Activated CD4-positive, alpha-beta memory T cell treated with anti-CD3 and anti-CD28 coated beads for 36 hours (primary cell): ENCODE data around the gene NDC80. TPM values are rescaled to one million over a fixed set of nuclear protein-coding genes. Genes with fewer than 3 reads are reported as not detected.
"Not testable (repeated sequence)": the region's sequence is repeated elsewhere in the genome, so short reads cannot be mapped to it uniquely, and the experiment has no call there.

Source experiments
- CTCF ChIA-PET: fragments of 350-600 bp; sonication (Branson Sonifier 250); formaldehyde crosslinking; loops from one replicate; lab custom pipeline; 2021; ENCODE audit warnings: antibody characterized with exemption, inconsistent platforms; lab: Charles Lee
- POLR2A ChIA-PET: fragments of 350-600 bp; sonication (Branson Sonifier 250); formaldehyde crosslinking; loops from one replicate; lab custom pipeline; 2021; ENCODE audit warnings: antibody characterized with exemption; lab: Charles Lee
- DNase-seq: peaks from one replicate; pipeline ENCODE4 v3.0.0-alpha.2; 2020
- H3K27ac Mint-ChIP-seq: one replicate; pipeline ENCODE4 v1.8.0; 2021; ENCODE audit warnings: mixed read lengths
- H3K27me3 Mint-ChIP-seq: one replicate; pipeline ENCODE4 v1.8.0; 2021; ENCODE audit warnings: mixed read lengths
- H3K36me3 Mint-ChIP-seq: one replicate; pipeline ENCODE4 v1.8.0; 2021; ENCODE audit warnings: mixed read lengths
- H3K4me1 Mint-ChIP-seq: one replicate; pipeline ENCODE4 v1.8.0; 2021; ENCODE audit warnings: low read depth, mixed read lengths
- H3K4me3 Mint-ChIP-seq: one replicate; pipeline ENCODE4 v1.8.0; 2021; ENCODE audit warnings: mild to moderate bottlenecking, mixed read lengths
- H3K9me3 Mint-ChIP-seq: one replicate; pipeline ENCODE4 v1.8.0; 2021; ENCODE audit warnings: mixed read lengths
- intact Hi-C: fragments of 100-400 bp; cut with micrococcal nuclease; formaldehyde crosslinking; loops from one replicate; pipeline ENCODE4 v1.15.1; 2023
- total RNA-seq, 2 experiments: library from RNA; stranded (reverse); gene quantifications; one replicate each; pipeline ENCODE4 v1.2.3, GENCODE V29; 2021

NDC80 gene
- total RNA-seq, 2 experiments from 2014 or later: 79.3 to 83.1 TPM

DNA sequence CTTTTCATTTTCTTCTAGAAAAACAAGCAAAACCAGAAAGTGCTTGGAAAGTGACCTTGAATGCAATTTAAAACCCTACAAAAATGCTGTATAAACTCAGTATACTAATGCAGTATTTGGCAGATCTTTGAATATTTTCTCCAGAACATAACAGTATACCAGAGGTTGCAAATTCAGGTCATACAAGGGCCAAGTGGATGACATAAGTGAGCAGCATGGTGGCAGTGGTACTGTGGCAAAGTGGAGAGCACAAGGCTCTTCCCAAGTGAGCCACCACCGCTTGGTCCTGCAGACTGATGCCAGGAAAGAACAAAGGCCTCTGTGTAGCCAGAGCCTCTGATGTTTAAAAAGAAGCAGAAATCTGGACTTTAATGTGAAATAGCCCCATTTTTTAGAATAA, 33.1 kb upstream of the NDC80 start:
- Mint-ChIP-seq H3K4me1 (peaks cover 2% of the 10 kb centered on the region), H3K4me3 (no peak overlapping the region), H3K27me3 (no peaks in the 10 kb centered on the region), H3K27ac (no peak overlapping the region), H3K36me3 (peaks cover 10% of the 10 kb centered on the region), H3K9me3 (no peaks in the 10 kb centered on the region)
- no peak for DNase-seq
- CTCF ChIA-PET: no interaction called here
- intact Hi-C loops: no loop called here
- POLR2A ChIA-PET: no interaction called here

GRCh38 chr18:2538844-2539243, 32.5 kb upstream of the NDC80 start:
- Mint-ChIP-seq H3K9me3 (no peaks in the 10 kb centered on the region), H3K27me3 (no peaks in the 10 kb centered on the region), H3K36me3 (peaks cover 10% of the 10 kb centered on the region), H3K27ac (no peak overlapping the region), H3K4me1 (peaks cover 2% of the 10 kb centered on the region), H3K4me3 (no peak overlapping the region)
- POLR2A ChIA-PET: no interaction called here
- DNase-seq: no peak
- CTCF ChIA-PET: no interaction called here
- intact Hi-C loops: no loop called here

DNA sequence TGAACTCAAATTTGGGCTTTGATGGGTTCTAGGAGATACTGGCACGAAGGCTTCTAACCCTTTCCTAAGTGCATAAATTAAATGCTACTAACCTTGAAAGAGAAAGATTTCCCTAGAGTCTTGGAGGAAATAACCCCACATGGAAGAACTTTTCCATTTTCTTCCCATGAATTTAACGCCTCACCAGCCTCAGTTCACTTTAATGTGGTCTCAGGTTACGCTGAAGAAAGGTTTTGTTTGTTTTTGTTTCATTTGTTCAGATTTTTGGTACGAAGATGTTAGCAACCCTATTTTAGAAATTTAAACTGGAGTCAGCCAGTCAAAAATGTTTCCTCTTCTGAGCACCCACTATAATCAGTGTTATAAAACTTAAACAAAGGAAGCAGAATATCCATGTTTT, 30.8 kb upstream of the NDC80 start:
- peaks cover 4% of the 10 kb centered on the region for H3K36me3 Mint-ChIP-seq
- CTCF ChIA-PET: interaction anchor here (1.0 to 2.2 kb wide), 4 partner anchors 14 to 436 kb away, joined by 3 to 31 read pairs (median 10); no protein-coding TSS in a partner anchor
- H3K4me3 Mint-ChIP-seq: no peak overlapping the region
- no peaks in the 10 kb centered on the region for H3K27me3 Mint-ChIP-seq
- peaks cover 2% of the 10 kb centered on the region for H3K4me1 Mint-ChIP-seq
- intact Hi-C loops: loop anchor here (5.0 kb wide), 1 partner anchor 953 kb away; no protein-coding TSS in a partner anchor
- POLR2A ChIA-PET: no interaction called here
- H3K27ac Mint-ChIP-seq: no peak overlapping the region
- no peak for DNase-seq
- H3K9me3 Mint-ChIP-seq: no peaks in the 10 kb centered on the region

- H3K9me3 Mint-ChIP-seq, H3K36me3 Mint-ChIP-seq, H3K4me1 Mint-ChIP-seq, H3K4me3 Mint-ChIP-seq, H3K27ac Mint-ChIP-seq, H3K27me3 Mint-ChIP-seq, DNase-seq: not testable (repeated sequence)
- intact Hi-C loops: loop anchor here (1.0 to 5.0 kb wide), 3 partner anchors 205 to 955 kb away; no protein-coding TSS in a partner anchor
- POLR2A ChIA-PET: interaction anchor here (0.6 kb wide), 1 partner anchor 36 kb away, joined by 3 read pairs; no protein-coding TSS in a partner anchor
- CTCF ChIA-PET: interaction anchor here (0.6 to 2.2 kb wide), 25 partner anchors 8 to 442 kb away, joined by 3 to 31 read pairs (median 4); no protein-coding TSS in a partner anchor
Measured at GRCh38 chr18:2541925-2542563, 29.3 kb upstream of the NDC80 start.

DNA sequence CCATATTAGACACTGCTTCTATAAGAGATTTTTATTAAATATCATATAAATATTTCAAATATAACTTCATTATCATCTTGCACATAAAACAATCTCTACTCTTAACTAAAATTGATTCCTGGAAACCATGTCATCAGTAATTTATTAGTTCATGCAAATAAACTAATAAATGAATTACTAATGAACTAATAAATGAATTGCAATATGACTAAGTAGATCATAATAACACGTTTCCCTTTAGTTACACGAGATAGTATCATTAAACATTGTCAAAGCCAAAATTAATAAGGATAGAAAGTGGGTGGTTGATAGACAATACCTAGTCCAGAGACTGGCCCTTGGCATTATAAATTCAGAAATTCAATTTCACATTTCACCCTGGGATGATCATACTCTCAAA, 26.2 kb upstream of the NDC80 start:
- intact Hi-C loops: no loop called here
- CTCF ChIA-PET: interaction anchor here (1.8 to 2.6 kb wide), 2 partner anchors 208 to 439 kb away, joined by 4 to 13 read pairs; no protein-coding TSS in a partner anchor

DNA sequence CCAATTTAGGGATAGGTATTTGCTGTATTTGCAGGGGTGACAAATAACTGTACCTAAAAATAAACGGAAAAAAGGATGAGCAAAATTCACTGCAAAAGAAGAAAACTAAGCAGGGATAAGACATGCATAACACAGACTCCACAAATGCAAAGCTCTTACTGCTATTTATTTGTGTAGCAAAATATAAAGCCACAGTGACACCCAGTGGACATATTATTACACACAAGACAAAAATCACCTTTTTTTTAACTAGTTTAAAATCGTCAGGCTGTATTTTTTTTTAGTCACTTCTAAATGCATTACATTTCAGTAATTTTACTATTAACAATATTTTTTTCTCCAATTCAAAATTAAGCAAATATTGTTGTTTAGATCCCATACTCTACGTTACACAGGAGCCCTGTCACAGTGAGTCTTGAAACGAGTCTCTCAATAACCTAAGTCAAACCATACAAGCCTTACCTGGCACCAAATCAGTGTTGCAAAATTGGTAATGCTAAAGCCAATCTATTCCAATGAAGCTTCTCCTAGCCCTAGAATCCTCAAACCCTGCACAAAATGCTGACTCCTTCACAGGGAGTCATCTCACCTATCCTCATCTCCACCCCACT, 23.8 kb upstream of the NDC80 start:
- no peaks in the 10 kb centered on the region for H3K9me3 Mint-ChIP-seq
- H3K36me3 Mint-ChIP-seq: peaks cover 18% of the 10 kb centered on the region
- intact Hi-C loops: no loop called here
- no peaks in the 10 kb centered on the region for H3K27me3 Mint-ChIP-seq
- no peak overlapping the region for H3K27ac Mint-ChIP-seq
- no peak overlapping the region for H3K4me3 Mint-ChIP-seq
- H3K4me1 Mint-ChIP-seq: peaks cover 7% of the 10 kb centered on the region
- POLR2A ChIA-PET: no interaction called here
- DNase-seq: no peak
- CTCF ChIA-PET: interaction anchor here (0.5 to 2.6 kb wide), 19 partner anchors 9 to 1104 kb away, joined by 3 to 13 read pairs (median 4); partner anchors contain the start of genes METTL4 and NDC80

More for the DNA sequence above, 26.2 kb upstream of the NDC80 start:
- POLR2A ChIA-PET: no interaction called here
- Mint-ChIP-seq H3K27me3 (no peaks in the 10 kb centered on the region), H3K4me3 (no peak overlapping the region), H3K9me3 (no peaks in the 10 kb centered on the region), H3K4me1 (peaks cover 9% of the 10 kb centered on the region), H3K36me3 (peaks cover 10% of the 10 kb centered on the region), H3K27ac (no peak overlapping the region)
- DNase-seq: no peak

DNA sequence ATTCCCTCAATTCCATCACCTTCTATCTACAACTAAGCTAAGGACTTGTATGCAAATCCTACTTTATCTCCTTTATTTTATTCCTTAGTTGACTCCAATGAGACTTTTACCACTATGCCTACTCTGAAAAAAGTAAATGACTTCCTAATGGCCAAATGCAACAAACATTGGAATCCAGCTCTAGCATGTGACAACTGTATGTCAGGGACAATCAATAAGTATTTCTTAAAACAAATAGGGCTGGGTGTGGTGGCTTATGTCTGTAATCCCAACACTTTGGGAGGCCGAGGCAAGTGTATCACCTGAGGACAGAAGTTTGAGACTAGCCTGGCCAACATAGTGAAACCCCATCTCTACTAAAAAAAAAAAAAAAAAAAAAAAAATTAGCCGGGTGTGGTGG, 21.9 kb upstream of the NDC80 start:
- DNase-seq: no peak
- POLR2A ChIA-PET: interaction anchor here (1.4 kb wide), 1 partner anchor 12 kb away, joined by 3 read pairs; no protein-coding TSS in a partner anchor
- Mint-ChIP-seq H3K4me1 (peaks cover 7% of the 10 kb centered on the region), H3K27me3 (no peaks in the 10 kb centered on the region), H3K9me3 (no peaks in the 10 kb centered on the region), H3K4me3 (no peak overlapping the region), H3K36me3 (peaks cover 19% of the 10 kb centered on the region), H3K27ac (no peak overlapping the region)
- CTCF ChIA-PET: interaction anchor here (0.8 to 1.4 kb wide), 4 partner anchors 7 to 211 kb away, joined by 3 to 8 read pairs (median 4); no protein-coding TSS in a partner anchor
- intact Hi-C loops: no loop called here

DNA sequence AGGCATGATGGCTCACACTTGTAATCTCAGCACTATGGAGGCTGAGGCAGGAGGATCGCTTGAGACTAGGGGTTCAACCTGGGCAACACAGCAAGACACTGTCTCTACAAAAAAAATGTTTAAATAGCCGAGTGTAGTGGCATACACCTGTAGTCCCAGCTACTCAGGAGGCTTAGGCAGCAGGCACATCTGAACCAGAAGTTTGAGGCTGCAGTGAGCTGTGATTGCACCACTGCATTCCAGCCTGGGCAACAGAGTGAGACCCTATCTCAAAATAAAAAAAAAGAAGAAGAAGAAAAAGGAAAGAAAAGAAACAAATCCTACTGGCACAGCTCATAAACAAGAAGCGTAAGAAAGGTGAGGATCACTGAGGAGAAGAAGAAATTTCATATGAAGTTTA, 19.9 kb upstream of the NDC80 start:
- H3K27ac Mint-ChIP-seq: no peak overlapping the region
- POLR2A ChIA-PET: no interaction called here
- intact Hi-C loops: no loop called here

GRCh38 chr18:2554696-2555095, 16.7 kb upstream of the NDC80 start:
- no peaks in the 10 kb centered on the region for H3K4me1 Mint-ChIP-seq
- intact Hi-C loops: no loop called here
- H3K9me3 Mint-ChIP-seq: no peaks in the 10 kb centered on the region
- no peak overlapping the region for H3K4me3 Mint-ChIP-seq
- ChIA-PET POLR2A (no interaction called here), CTCF (interaction anchor here (1.4 kb wide), 1 partner anchor 12 kb away, joined by 7 read pairs; no protein-coding TSS in a partner anchor)
- H3K36me3 Mint-ChIP-seq: peaks cover 19% of the 10 kb centered on the region
- H3K27ac Mint-ChIP-seq: no peak overlapping the region
- no peak for DNase-seq
- H3K27me3 Mint-ChIP-seq: no peaks in the 10 kb centered on the region

More for the DNA sequence above, 19.9 kb upstream of the NDC80 start:
- Mint-ChIP-seq H3K36me3 (peaks cover 24% of the 10 kb centered on the region), H3K4me3 (no peak overlapping the region), H3K9me3 (no peaks in the 10 kb centered on the region), H3K4me1 (peaks cover 7% of the 10 kb centered on the region), H3K27me3 (no peaks in the 10 kb centered on the region)
- CTCF ChIA-PET: interaction anchor here (1.2 kb wide), 1 partner anchor 10 kb away, joined by 5 read pairs; no protein-coding TSS in a partner anchor
- DNase-seq: no peak

DNA sequence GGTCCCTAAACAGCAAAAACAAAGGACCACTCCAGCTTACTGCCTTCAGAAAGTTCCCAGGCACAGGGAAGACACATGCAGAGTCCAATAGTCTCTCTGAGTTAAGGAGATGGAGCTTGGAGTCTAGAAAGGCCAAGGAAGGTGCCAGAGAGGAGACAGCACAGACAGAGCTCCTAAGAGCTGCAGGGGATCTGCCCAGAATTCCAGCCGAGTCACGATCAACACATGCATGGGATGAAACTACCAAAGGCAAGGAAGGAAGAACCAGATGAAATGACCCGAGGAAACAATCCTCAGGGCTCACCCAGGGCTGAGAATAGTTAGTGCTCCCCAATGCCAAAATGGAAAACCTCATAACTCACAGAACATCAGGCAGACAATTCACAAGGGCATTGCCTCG, 15.5 kb upstream of the NDC80 start:
- Mint-ChIP-seq H3K27ac (no peak overlapping the region), H3K27me3 (no peaks in the 10 kb centered on the region), H3K9me3 (no peaks in the 10 kb centered on the region), H3K4me3 (no peak overlapping the region), H3K36me3 (peaks cover 12% of the 10 kb centered on the region), H3K4me1 (no peaks in the 10 kb centered on the region)
- CTCF ChIA-PET: interaction anchor here (0.9 to 2.4 kb wide), 2 partner anchors 8 to 59 kb away, joined by 3 to 12 read pairs; no protein-coding TSS in a partner anchor
- intact Hi-C loops: no loop called here
- DNase-seq: no peak
- POLR2A ChIA-PET: no interaction called here

DNA sequence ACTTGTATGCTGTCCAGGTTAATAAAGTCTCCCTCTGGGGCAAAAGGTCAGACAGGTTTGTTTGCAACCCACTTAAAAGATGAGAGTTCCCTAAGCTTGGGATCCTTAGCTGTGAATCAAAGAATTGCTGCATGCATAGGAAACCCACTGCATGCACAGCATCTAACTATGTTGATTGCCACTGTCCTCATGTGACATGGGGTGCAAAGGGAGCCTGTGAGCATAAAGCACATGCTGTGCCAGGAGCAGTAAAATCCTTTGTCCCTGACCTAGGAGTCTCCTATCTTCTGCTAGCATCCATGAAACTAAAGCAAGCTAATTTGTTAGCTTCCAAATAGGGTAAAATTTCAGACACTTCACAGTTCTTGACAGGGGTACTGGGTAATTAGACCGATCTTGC, 13.8 kb upstream of the NDC80 start:
- Mint-ChIP-seq H3K27me3 (no peaks in the 10 kb centered on the region), H3K4me1 (no peaks in the 10 kb centered on the region), H3K36me3 (peaks cover 15% of the 10 kb centered on the region), H3K27ac (no peak overlapping the region), H3K9me3 (no peaks in the 10 kb centered on the region), H3K4me3 (no peak overlapping the region)
- no peak for DNase-seq
- intact Hi-C loops: no loop called here
- ChIA-PET CTCF (interaction anchor here (0.6 to 2.4 kb wide), 2 partner anchors 10 to 15 kb away, joined by 3 to 12 read pairs; no protein-coding TSS in a partner anchor), POLR2A (interaction anchor here (1.2 kb wide), 1 partner anchor 13 kb away, joined by 3 read pairs; the partner anchor contains the start of genes METTL4 and NDC80)

GRCh38 chr18:2559249-2559648, 12.1 kb upstream of the NDC80 start:
- POLR2A ChIA-PET: no interaction called here

More at GRCh38 chr18:2559249-2559648, 12.1 kb upstream of the NDC80 start:
- Mint-ChIP-seq H3K9me3 (no peaks in the 10 kb centered on the region), H3K27ac (no peak overlapping the region), H3K36me3 (peaks cover 16% of the 10 kb centered on the region), H3K27me3 (no peaks in the 10 kb centered on the region), H3K4me3 (no peak overlapping the region), H3K4me1 (peaks cover 2% of the 10 kb centered on the region)
- intact Hi-C loops: no loop called here
- CTCF ChIA-PET: no interaction called here
- no peak for DNase-seq
